ENCODE results near the gene TCF3. TPM values are rescaled to one million over a fixed set of nuclear protein-coding genes. Genes with fewer than 3 reads are reported as not detected.

The TCF3 gene
- total RNA-seq, 1 experiment from 2014 or later = 304 TPM

- H2BK120ac ChIP-seq (ENCODE audit: low read depth, low read length, poor library complexity, severe bottlenecking) = no peak overlapping the region
- peak overlapping the region; percentile 99; the same call in 1 of the 2 replicates for H3K14ac ChIP-seq (ENCODE audit: insufficient read depth, low read length)
- H3K56ac ChIP-seq (ENCODE audit: insufficient read length, low read depth, low read length) = no peak overlapping the region
- H4K20me1 ChIP-seq (ENCODE audit: control insufficient read depth, insufficient read depth, insufficient read length) = peaks cover under 1% of the 10 kb centered on the region
- no peaks in the 10 kb centered on the region for H3K27me3 ChIP-seq (ENCODE audit: insufficient read depth, low read length)
- H4K5ac ChIP-seq (ENCODE audit: insufficient read length, low read depth, low read length) = no peak overlapping the region
- peak; percentile 44; the same call in 2 of the 3 replicates for TF ChIP-seq CTCF (conservative IDR thresholded peaks at IDR 0.05)
- no peak overlapping the region for H3K23ac ChIP-seq (ENCODE audit: insufficient read length, low read depth, low read length)
- no peak overlapping the region for H2BK5ac ChIP-seq (ENCODE audit: insufficient read length, low read length)
- peaks cover 14% of the 10 kb centered on the region; the same call in 1 of the 2 replicates for H3K79me2 ChIP-seq (ENCODE audit: insufficient read depth, low read length)
- DNase-seq = peak; percentile 56
- Mint-ChIP-seq H3K27me3 (ENCODE audit: low read depth) (peaks cover 2% of the 10 kb centered on the region), H3K36me3 (ENCODE audit: insufficient read depth in 1 of 3, low read depth in 3 of 3) (peaks cover 8 to 32% (median 16%) of the 10 kb centered on the region in 3 experiments; a peak in 6 of 7 replicates), H3K4me1 (peaks cover 16 to 20% of the 10 kb centered on the region in 2 experiments), H3K4me3 (peak overlapping the region; percentile 83 to 87), H3K9me3 (no peaks in the 10 kb centered on the region), H3K27ac (peak overlapping the region; percentile 89 to 97 (median 97))
- no peak overlapping the region for H2BK12ac ChIP-seq (ENCODE audit: insufficient read length, low read depth, low read length)
- peaks cover 12% of the 10 kb centered on the region for H3K23me2 ChIP-seq (ENCODE audit: insufficient read length, low read depth, low read length, poor library complexity, severe bottlenecking)
- H3K9me3 ChIP-seq (ENCODE audit: control insufficient read depth, low read depth, low read length) = no peaks in the 10 kb centered on the region
- H3K4me1 ChIP-seq (ENCODE audit: insufficient read depth, low read length) = no peaks in the 10 kb centered on the region
- H3T11ph ChIP-seq (ENCODE audit: low read length) = no peak overlapping the region
- H3K9ac ChIP-seq (ENCODE audit: extremely low read depth, insufficient read length, low read length) = peak overlapping the region; percentile 81
- H4K8ac ChIP-seq (replicated peaks; ENCODE audit: insufficient read length, low read depth, low read length) = no peak overlapping the region
- no peak overlapping the region for H3K4ac ChIP-seq (ENCODE audit: low read depth, low read length)
- no CpG with 5 or more reads among the region's 10 CpGs for WGBS (ENCODE audit: extremely low coverage, insufficient read length, low lambda C conversion rate)
- no peak overlapping the region for H3K27ac ChIP-seq (ENCODE audit: insufficient read length, low read depth, low read length)
- H2BK20ac ChIP-seq (ENCODE audit: low read depth, low read length, poor library complexity, severe bottlenecking) = no peak overlapping the region
- H2BK15ac ChIP-seq (ENCODE audit: low read depth, low read length) = no peak overlapping the region
- H4K91ac ChIP-seq (ENCODE audit: insufficient read length, low read depth, low read length) = no peak overlapping the region
- H3K18ac ChIP-seq (ENCODE audit: insufficient read length, low read depth, low read length) = peak overlapping the region; percentile 100
- peaks cover 6% of the 10 kb centered on the region for H3K79me1 ChIP-seq (ENCODE audit: insufficient read depth, low read depth, low read length, poor library complexity, severe bottlenecking)
- H2AFZ ChIP-seq (ENCODE audit: low read length) = no peak overlapping the region
- no peak overlapping the region for H2AK5ac ChIP-seq (ENCODE audit: insufficient read length, low read length)
- peak overlapping the region; percentile 77 for H3K4me2 ChIP-seq (ENCODE audit: insufficient read depth, insufficient read length, low read length)
Observed at GRCh38 chr19:1590641-1591397, 61.6 kb downstream of the TCF3 start.

All from H9 (cell line).